ENCODE measurements around the gene C16orf96. TPM values are rescaled to one million over a fixed set of nuclear protein-coding genes. Genes with fewer than 3 reads are reported as not detected.

C16orf96 gene
- total RNA-seq, 1 experiment from 2014 or later, result 0.10 TPM

DNA sequence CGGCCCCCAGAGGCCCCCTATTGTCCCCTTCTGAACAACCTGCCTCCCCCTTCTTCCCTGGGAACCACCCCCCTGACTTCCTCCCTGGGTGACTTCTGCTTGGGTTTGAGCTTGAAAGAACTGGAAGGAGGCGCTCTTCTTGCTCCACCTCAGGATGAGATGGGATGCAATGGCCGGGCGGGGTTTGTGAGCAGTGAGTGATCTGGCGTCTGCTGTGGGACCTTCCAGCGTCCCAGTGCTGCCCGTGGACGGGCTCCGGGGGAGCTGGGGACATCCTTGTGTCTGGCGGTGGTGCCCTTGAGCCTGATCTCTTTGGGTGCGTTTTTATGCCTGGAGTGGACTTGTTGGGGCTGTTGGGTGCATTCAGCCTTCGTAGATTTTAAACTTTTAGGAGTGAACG, 80.1 kb downstream of the C16orf96 start:
- intact Hi-C loops (cut with micrococcal nuclease), result no loop called here
- Histone ChIP-seq H3K9me3 (ENCODE audit: control insufficient read depth in 1 of 2, insufficient read depth in 1 of 2, low read depth in 1 of 2, low read length in 2 of 2) (peaks cover 2 to 6% of the 10 kb centered on the region in 2 experiments; a peak in 1 of 4 replicates), H2AFZ (ENCODE audit: low read depth, low read length, poor library complexity, severe bottlenecking) (no peak overlapping the region), H3K4me3 (replicated peaks in 1 of 2; ENCODE audit: low read depth in 1 of 2, low read length in 2 of 2) (no peak overlapping the region), H3K9me2 (ENCODE audit: insufficient read depth) (no peaks in the 10 kb centered on the region), H3K9ac (ENCODE audit: low read length) (no peak overlapping the region), H3K27me3 (ENCODE audit: insufficient read depth, low read length) (no peaks in the 10 kb centered on the region), H3K36me3 (ENCODE audit: control insufficient read depth in 1 of 2, insufficient read depth in 2 of 2, low read length in 2 of 2) (peaks cover 0 to 2% of the 10 kb centered on the region in 2 experiments; a peak in 3 of 4 replicates), H3K79me2 (ENCODE audit: insufficient read depth, low read length) (peaks cover 71% of the 10 kb centered on the region), H3K4me1 (ENCODE audit: control insufficient read depth in 1 of 2, insufficient read depth in 2 of 2, low read length in 2 of 2) (no peaks in the 10 kb centered on the region), H3K4me2 (ENCODE audit: low read length) (no peak overlapping the region), H3K27ac (ENCODE audit: low read depth, low read length) (no peak overlapping the region), H4K20me1 (ENCODE audit: insufficient read depth) (no peaks in the 10 kb centered on the region)
- DNase-seq (ENCODE audit: low read depth, low spot score) (no peak), ATAC-seq (no peak)
- ChIA-PET POLR2A (no interaction called here), CTCF (interaction anchor here (1.3 kb wide), 1 partner anchor 12 kb away, joined by 5 read pairs; the partner anchor contains the start of gene MGRN1), RAD21 (ENCODE audit: low non-redundant PET in 1 of 2, low total read pairs in 2 of 2, uncharacterized antibody in 2 of 2, unreplicated experiment in 2 of 2) (no interaction called here)
- TF ChIP-seq, protein P1, sequence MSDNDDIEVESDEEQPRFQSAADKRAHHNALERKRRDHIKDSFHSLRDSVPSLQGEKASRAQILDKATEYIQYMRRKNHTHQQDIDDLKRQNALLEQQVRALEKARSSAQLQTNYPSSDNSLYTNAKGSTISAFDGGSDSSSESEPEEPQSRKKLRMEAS (IDR thresholded peaks at IDR 0.05), result no peak
- TF ChIP-seq CBX3 (IDR thresholded peaks at IDR 0.05; ENCODE audit: low read depth), result no peak
- no peak for TF ChIP-seq POLR2AphosphoS5 (IDR thresholded peaks at IDR 0.05; ENCODE audit: low read depth, low read length)
- TF ChIP-seq FOSL1 (IDR thresholded peaks at IDR 0.05; ENCODE audit: low read depth), result no peak
- no peak for TF ChIP-seq CEBPB (IDR thresholded peaks at IDR 0.05; ENCODE audit: low read depth)
- TF ChIP-seq EGR1 (IDR thresholded peaks at IDR 0.05; ENCODE audit: low read depth), result no peak
- no peak for TF ChIP-seq JUND (IDR thresholded peaks at IDR 0.05)
- no peak for TF ChIP-seq YY1 (IDR thresholded peaks at IDR 0.05; ENCODE audit: extremely low read depth, insufficient replicate concordance, low read depth, low read length)
- no peak for TF ChIP-seq ZNF274 (IDR thresholded peaks at IDR 0.05; ENCODE audit: low read depth, low read length)
- no peak for TF ChIP-seq RAD21 (IDR thresholded peaks at IDR 0.05; ENCODE audit: low read depth)
- TF ChIP-seq ZFX (IDR thresholded peaks at IDR 0.05), result no peak
- BruUV-seq (replicated peaks), result no TSS peak

DNA sequence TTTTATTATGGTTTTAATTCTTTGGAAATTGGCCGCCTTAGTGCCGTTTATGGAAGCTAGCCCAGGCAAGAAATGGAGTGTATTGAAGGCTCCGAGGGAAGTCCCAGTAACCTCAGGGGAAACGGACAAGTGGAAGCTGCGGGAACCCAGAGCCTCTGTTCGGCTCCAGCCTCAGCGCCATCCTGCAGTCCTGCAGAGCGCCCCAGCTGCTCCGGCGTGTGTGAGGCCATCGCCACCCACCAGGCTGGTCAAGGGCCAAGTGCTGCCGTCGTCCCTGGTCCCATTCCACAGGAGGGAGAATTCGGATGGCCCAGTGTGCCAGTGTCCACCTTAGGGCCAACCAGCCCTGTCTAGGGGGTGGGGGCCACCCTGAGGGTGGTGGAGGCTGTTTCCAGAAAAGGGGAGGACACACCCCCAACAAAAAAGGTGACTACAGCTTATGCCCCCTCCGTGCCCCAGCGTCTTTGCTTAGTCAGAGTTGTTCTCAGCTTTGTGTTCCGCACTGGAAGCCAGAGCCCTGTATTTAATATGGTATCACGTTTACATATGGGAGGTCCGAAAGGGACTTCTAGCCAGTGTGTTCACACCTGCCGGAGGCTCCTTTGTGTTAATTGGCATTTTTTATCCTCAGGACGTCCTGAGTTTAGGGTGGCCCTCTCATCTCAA, 81.5 kb downstream of the C16orf96 start:
- ChIA-PET POLR2A (no interaction called here), RAD21 (ENCODE audit: low non-redundant PET in 1 of 2, low total read pairs in 2 of 2, uncharacterized antibody in 2 of 2, unreplicated experiment in 2 of 2) (no interaction called here), CTCF (no interaction called here)
- H3K9ac ChIP-seq (ENCODE audit: low read length), result no peak overlapping the region
- no peaks in the 10 kb centered on the region for H3K27me3 ChIP-seq (ENCODE audit: insufficient read depth, low read length)
- no peak overlapping the region for H3K4me2 ChIP-seq (ENCODE audit: low read length)
- no peaks in the 10 kb centered on the region for H3K4me1 ChIP-seq (ENCODE audit: control insufficient read depth in 1 of 2, insufficient read depth in 2 of 2, low read length in 2 of 2)
- BruUV-seq (replicated peaks), result no TSS peak
- H3K9me2 ChIP-seq (ENCODE audit: insufficient read depth), result no peaks in the 10 kb centered on the region
- ATAC-seq, result no peak
- peaks cover 71% of the 10 kb centered on the region for H3K79me2 ChIP-seq (ENCODE audit: insufficient read depth, low read length)
- intact Hi-C loops (cut with micrococcal nuclease), result no loop called here
- no peak for TF ChIP-seq RAD21 (IDR thresholded peaks at IDR 0.05; ENCODE audit: low read depth)
- TF ChIP-seq EZH2phosphoT487 (IDR thresholded peaks at IDR 0.05; ENCODE audit: borderline replicate concordance), result no peak
- no peak for TF ChIP-seq CBX3 (IDR thresholded peaks at IDR 0.05; ENCODE audit: low read depth)
- no peak for TF ChIP-seq CEBPB (IDR thresholded peaks at IDR 0.05; ENCODE audit: low read depth)
- TF ChIP-seq, protein P2, sequence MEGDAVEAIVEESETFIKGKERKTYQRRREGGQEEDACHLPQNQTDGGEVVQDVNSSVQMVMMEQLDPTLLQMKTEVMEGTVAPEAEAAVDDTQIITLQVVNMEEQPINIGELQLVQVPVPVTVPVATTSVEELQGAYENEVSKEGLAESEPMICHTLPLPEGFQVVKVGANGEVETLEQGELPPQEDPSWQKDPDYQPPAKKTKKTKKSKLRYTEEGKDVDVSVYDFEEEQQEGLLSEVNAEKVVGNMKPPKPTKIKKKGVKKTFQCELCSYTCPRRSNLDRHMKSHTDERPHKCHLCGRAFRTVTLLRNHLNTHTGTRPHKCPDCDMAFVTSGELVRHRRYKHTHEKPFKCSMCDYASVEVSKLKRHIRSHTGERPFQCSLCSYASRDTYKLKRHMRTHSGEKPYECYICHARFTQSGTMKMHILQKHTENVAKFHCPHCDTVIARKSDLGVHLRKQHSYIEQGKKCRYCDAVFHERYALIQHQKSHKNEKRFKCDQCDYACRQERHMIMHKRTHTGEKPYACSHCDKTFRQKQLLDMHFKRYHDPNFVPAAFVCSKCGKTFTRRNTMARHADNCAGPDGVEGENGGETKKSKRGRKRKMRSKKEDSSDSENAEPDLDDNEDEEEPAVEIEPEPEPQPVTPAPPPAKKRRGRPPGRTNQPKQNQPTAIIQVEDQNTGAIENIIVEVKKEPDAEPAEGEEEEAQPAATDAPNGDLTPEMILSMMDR (IDR thresholded peaks at IDR 0.05 in 2 of 3, conservative IDR thresholded peaks at IDR 0.05 in 1 of 3; ENCODE audit: borderline replicate concordance in 1 of 3, insufficient read depth in 1 of 3, low read depth in 2 of 3, low read length in 2 of 3), result no peak
- TF ChIP-seq ZNF274 (IDR thresholded peaks at IDR 0.05; ENCODE audit: low read depth, low read length), result no peak
- no peak for TF ChIP-seq EZH2 (IDR thresholded peaks at IDR 0.05)
- TF ChIP-seq SP1 (IDR thresholded peaks at IDR 0.05; ENCODE audit: low read depth), result no peak
- TF ChIP-seq EGR1 (IDR thresholded peaks at IDR 0.05; ENCODE audit: low read depth), result no peak
- no peak for TF ChIP-seq POLR2A (IDR thresholded peaks at IDR 0.05; ENCODE audit: borderline replicate concordance, extremely low read depth, insufficient read depth, insufficient read length)
- TF ChIP-seq JUND (IDR thresholded peaks at IDR 0.05), result no peak
- no peak for TF ChIP-seq ZFX (IDR thresholded peaks at IDR 0.05)
- DNase-seq (ENCODE audit: low read depth, low spot score), result no peak
- H3K9me3 ChIP-seq (ENCODE audit: control insufficient read depth in 1 of 2, insufficient read depth in 1 of 2, low read depth in 1 of 2, low read length in 2 of 2), result no peaks in the 10 kb centered on the region
- H2AFZ ChIP-seq (ENCODE audit: low read depth, low read length, poor library complexity, severe bottlenecking), result no peak overlapping the region
- no peak overlapping the region for H3K27ac ChIP-seq (ENCODE audit: low read depth, low read length)
- H3K36me3 ChIP-seq (ENCODE audit: control insufficient read depth in 1 of 2, insufficient read depth in 2 of 2, low read length in 2 of 2), result peaks cover 0 to 2% of the 10 kb centered on the region in 2 experiments; a peak in 3 of 4 replicates
- H3K4me3 ChIP-seq (replicated peaks in 1 of 2; ENCODE audit: low read depth in 1 of 2, low read length in 2 of 2), result no peak overlapping the region
- no peaks in the 10 kb centered on the region for H4K20me1 ChIP-seq (ENCODE audit: insufficient read depth)
